IPS DF 6.9 (cell line): ENCODE data around the gene HTRA3.
A peak's percentile ranks its signal among the peaks of the same experiment; 100 is the strongest.

Experiments
- DNase-seq: peaks from one replicate; pipeline ENCODE4 v3.0.0-alpha.2; 2013; ENCODE audit warnings: low read depth, low spot score
- H3K27ac ChIP-seq: one replicate; pipeline ENCODE4 v1.5.1; 2013; ENCODE audit warnings: low read length, control low read depth
- H3K27me3 ChIP-seq: 2 replicates; pipeline ENCODE4 v1.6.1; 2013; ENCODE audit warnings: mild to moderate bottlenecking, low read length; ENCODE audit not compliant: control insufficient read depth, insufficient read depth
- H3K36me3 ChIP-seq: 2 replicates; pipeline ENCODE4 v1.6.1; 2013; ENCODE audit warnings: low read length; ENCODE audit not compliant: control insufficient read depth, insufficient read depth
- H3K4me1 ChIP-seq: 2 replicates; pipeline ENCODE4 v1.6.1; 2013; ENCODE audit warnings: low read length; ENCODE audit not compliant: control insufficient read depth, insufficient read depth
- H3K4me3 ChIP-seq: 2 replicates; pipeline ENCODE4 v1.5.1; 2013; ENCODE audit warnings: mild to moderate bottlenecking, low read length
- H3K9me3 ChIP-seq: 2 replicates; pipeline ENCODE4 v1.6.1; 2013; ENCODE audit warnings: low read length, inconsistent platforms; ENCODE audit not compliant: control insufficient read depth, insufficient read depth
- WGBS: extraction: QIAGEN DNeasy Blood & Tissue Kit; methylation state at CpG from one replicate; pipeline ENCODE4 v1.1.7; 2013; ENCODE audit warnings: mixed read lengths, missing lambda C conversion rate; ENCODE audit not compliant: insufficient read length, insufficient coverage; 5-methylcytosine and 5-hydroxymethylcytosine counted together

Gene HTRA3

DNA sequence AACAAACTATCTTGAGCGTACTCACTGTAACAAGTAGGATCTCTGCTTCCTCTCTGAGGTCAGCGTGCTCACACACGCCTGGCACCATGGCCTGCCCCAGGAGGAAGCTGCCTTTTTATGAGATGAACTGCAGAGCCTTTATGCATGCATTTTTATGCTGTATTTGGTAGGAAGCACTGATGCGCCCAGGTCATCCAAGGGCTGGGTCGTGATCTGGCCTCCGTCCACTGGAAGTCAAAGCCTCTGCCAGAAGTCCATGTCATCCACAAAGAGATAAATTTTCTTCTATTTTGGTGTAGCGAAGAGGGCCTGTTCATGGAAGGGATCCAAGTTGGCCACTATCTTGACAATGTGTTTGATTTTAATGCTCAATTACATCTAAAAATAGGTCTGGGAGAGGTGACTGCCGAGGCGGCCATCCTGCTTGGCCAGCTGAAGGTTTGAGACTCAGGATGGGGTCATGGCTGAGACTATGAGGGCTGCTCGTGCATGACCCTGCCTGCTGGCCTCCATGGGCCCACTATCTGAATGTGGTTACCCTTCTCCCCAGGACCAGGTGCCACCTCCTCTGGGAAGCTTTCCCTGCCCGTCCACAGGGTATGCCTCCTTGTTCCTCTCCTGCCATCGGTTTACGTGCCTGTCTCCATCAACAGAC lies 50.3 kb downstream of the HTRA3 start:
- H3K9me3 ChIP-seq: no peaks in the 10 kb centered on the region
- no peak overlapping the region for H3K27ac ChIP-seq
- no peaks in the 10 kb centered on the region for H3K27me3 ChIP-seq
- no CpG with 5 or more reads among the region's 13 CpGs for WGBS
- no peak overlapping the region for H3K4me3 ChIP-seq
- no peak for DNase-seq
- peaks cover 6% of the 10 kb centered on the region for H3K4me1 ChIP-seq
- H3K36me3 ChIP-seq: no peaks in the 10 kb centered on the region

GRCh38 chr4:8320386-8320750 lies 50.8 kb downstream of the HTRA3 start:
- no peaks in the 10 kb centered on the region for H3K36me3 ChIP-seq
- H3K27ac ChIP-seq: no peak overlapping the region
- WGBS: no CpG with 5 or more reads among the region's 2 CpGs
- no peaks in the 10 kb centered on the region for H3K9me3 ChIP-seq
- H3K4me3 ChIP-seq: no peak overlapping the region
- peaks cover 5% of the 10 kb centered on the region for H3K4me1 ChIP-seq
- peak; percentile 54 for DNase-seq
- no peaks in the 10 kb centered on the region for H3K27me3 ChIP-seq

DNA sequence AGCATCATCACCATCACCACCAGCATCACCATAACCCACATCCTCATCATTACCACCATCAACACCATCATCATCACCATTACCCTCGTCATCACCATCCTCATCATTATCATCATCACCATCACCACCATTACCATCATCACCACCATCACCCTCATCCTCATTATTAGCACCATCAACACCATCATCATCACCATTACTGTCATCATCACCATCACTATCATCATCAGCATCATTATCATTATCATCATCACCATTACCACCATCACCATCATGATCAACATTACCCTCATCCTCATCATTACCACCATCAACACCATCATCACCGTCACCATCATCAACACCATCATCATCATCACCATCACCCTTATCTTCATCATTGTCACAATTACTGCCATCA lies 51.7 kb downstream of the HTRA3 start:
- Histone ChIP-seq H3K36me3 (no peaks in the 10 kb centered on the region), H3K27ac (no peak overlapping the region), H3K27me3 (no peaks in the 10 kb centered on the region), H3K4me1 (no peaks in the 10 kb centered on the region), H3K4me3 (no peak overlapping the region), H3K9me3 (no peaks in the 10 kb centered on the region)
- DNase-seq: no peak
- 99% methylated on average over 2 of the region's 2 CpGs for WGBS

DNA sequence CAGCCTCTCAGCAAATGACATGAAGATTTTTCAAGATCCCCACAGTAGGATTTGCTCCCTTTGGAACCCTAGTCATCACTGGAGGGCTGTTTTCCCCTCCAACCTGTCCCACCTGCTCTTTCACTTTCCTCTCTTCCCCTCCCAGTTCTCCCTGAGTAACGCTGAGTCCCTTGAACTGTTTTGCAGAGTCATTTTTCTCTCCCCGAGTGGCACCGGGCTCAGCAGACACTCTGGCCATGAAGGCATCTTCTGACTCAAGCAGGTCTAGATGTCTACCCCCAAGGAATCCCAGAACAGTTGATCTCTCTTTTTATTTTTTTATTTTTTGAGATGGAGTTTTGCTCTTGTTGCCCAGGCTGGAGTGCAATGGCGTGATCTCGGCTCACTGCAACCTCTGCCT lies 52.2 kb downstream of the HTRA3 start:
- Histone ChIP-seq H3K4me3 (no peak overlapping the region), H3K9me3 (no peaks in the 10 kb centered on the region), H3K36me3 (no peaks in the 10 kb centered on the region), H3K4me1 (no peaks in the 10 kb centered on the region), H3K27me3 (no peaks in the 10 kb centered on the region), H3K27ac (no peak overlapping the region)
- no peak for DNase-seq
- WGBS: no CpG with 5 or more reads among the region's 5 CpGs

GRCh38 chr4:8322794-8323704 lies 53.5 kb downstream of the HTRA3 start:
- Histone ChIP-seq H3K27ac (no peak overlapping the region), H3K27me3 (no peaks in the 10 kb centered on the region), H3K36me3 (no peaks in the 10 kb centered on the region), H3K9me3 (no peaks in the 10 kb centered on the region), H3K4me1 (no peaks in the 10 kb centered on the region), H3K4me3 (no peak overlapping the region)
- DNase-seq: no peak
- no CpG with 5 or more reads among the region's 9 CpGs for WGBS

DNA sequence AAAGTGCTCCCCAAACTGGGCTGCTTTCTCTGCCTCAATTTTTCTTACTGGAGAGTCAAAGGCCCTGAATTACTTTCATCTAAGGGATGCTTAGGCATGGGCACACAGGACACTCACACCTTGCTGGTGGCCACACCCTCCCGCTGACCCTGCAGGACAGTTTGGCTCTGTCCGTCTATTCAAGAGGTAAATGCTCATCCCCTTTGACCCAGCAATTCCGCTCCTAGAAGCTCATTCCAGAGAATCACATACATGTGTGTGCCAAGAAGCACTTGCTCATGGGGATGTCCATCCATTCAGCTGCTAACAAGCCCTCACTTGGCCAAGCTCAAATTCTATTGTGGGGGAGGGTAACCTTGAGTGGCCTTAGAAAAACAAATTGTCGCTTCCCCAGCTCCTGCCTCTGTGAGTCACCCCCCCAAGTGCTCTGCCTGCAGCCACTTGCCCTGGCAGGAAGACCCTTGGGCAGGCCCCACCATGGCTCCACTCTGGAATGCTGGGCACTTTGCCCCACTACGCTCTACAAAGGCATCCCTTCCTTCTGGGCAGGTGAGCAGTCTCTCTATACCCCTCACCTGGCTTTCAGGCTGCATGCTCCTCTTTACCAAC lies 54.5 kb downstream of the HTRA3 start:
- Histone ChIP-seq H3K36me3 (no peaks in the 10 kb centered on the region), H3K9me3 (no peaks in the 10 kb centered on the region), H3K27ac (no peak overlapping the region), H3K27me3 (no peaks in the 10 kb centered on the region), H3K4me3 (no peak overlapping the region), H3K4me1 (no peaks in the 10 kb centered on the region)
- no peak for DNase-seq
- WGBS: no CpG with 5 or more reads among the region's 5 CpGs

- H3K9me3 ChIP-seq: no peaks in the 10 kb centered on the region
- H3K27me3 ChIP-seq: no peaks in the 10 kb centered on the region
- H3K4me3 ChIP-seq: no peak overlapping the region
- no peak for DNase-seq
- no peaks in the 10 kb centered on the region for H3K36me3 ChIP-seq
- H3K4me1 ChIP-seq: no peaks in the 10 kb centered on the region
- no CpG with 5 or more reads among the region's 6 CpGs for WGBS
- no peak overlapping the region for H3K27ac ChIP-seq
Measured at GRCh38 chr4:8324640-8325239, 55.2 kb downstream of the HTRA3 start.

DNA sequence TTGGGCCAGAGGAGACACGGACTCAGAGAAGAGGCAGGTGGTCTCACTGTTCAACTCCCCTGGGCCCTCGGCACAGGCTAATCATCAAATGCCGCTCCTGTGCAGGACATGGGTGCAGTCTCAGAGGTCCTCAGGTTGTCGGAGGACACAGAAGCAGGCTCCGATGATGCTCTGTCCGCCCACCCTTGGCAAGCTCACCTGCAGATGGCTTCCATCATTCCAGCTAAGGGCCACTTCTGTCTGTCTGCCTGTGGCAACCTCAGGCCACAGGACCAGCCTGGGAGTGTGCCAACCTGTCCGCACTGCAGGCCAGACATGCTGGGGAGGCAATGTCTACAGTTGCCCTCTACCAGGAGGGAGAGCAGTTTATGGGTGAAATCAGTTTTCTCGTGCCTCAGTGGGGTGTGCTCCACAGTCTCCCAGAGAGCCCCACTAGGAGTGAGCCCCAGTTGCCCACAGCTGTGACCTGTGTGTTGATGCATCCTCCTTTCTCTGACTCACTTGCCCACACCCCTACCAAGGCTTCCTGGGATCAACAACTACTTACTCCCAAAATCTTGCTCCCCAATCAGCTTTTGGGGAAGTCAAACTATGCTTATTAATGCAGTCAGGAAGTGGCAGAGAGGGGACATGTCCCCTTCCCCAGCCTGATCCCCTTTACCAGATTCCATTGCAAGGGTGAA lies 55.9 kb downstream of the HTRA3 start:
- no CpG with 5 or more reads among the region's 8 CpGs for WGBS
- Histone ChIP-seq H3K4me3 (no peak overlapping the region), H3K4me1 (no peaks in the 10 kb centered on the region), H3K9me3 (no peaks in the 10 kb centered on the region), H3K36me3 (no peaks in the 10 kb centered on the region), H3K27me3 (no peaks in the 10 kb centered on the region), H3K27ac (no peak overlapping the region)
- no peak for DNase-seq

DNA sequence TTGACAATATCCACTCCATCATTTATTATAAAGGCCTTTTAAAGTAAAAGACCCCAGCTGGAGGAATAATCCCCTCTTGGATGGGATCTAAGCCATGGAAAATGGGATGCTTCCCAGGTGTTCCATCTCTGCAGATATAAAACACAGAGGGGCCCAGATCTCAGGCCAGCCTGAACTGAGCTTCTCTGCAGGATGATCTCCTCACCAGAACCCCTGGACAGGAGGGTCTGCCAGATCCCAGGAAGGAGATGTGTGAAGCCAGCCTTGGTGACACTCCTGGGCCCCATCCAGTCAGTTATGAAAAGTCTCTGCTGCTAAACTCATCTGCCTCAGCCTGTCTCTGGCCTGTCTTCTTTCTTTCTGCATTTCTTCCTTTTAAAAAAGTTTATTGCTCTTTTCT lies 56.7 kb downstream of the HTRA3 start:
- Histone ChIP-seq H3K4me3 (no peak overlapping the region), H3K4me1 (no peaks in the 10 kb centered on the region), H3K36me3 (no peaks in the 10 kb centered on the region), H3K27me3 (no peaks in the 10 kb centered on the region), H3K9me3 (no peaks in the 10 kb centered on the region), H3K27ac (no peak overlapping the region)
- DNase-seq: no peak

GRCh38 chr4:8328456-8328855 lies 58.9 kb downstream of the HTRA3 start:
- WGBS: no CpG with 5 or more reads among the region's 3 CpGs
- Histone ChIP-seq H3K36me3 (no peaks in the 10 kb centered on the region), H3K27me3 (no peaks in the 10 kb centered on the region), H3K4me3 (no peak overlapping the region), H3K4me1 (no peaks in the 10 kb centered on the region), H3K27ac (no peak overlapping the region), H3K9me3 (no peaks in the 10 kb centered on the region)
- no peak for DNase-seq
